Activated CD4-positive, alpha-beta T cell treated with anti-CD3 and anti-CD28 coated beads for 48 hours (primary cell): ENCODE results near the gene CD2BP2.
A peak's percentile ranks its signal among the peaks of the same experiment; 100 is the strongest.
"Not testable (repeated sequence)": the region's sequence is repeated elsewhere in the genome, so short reads cannot be mapped to it uniquely, and the experiment has no call there.

ENCODE experiments used
- DNase-seq: peaks from one replicate; pipeline ENCODE4 v3.0.0-alpha.2; 2020

The CD2BP2 gene

DNA sequence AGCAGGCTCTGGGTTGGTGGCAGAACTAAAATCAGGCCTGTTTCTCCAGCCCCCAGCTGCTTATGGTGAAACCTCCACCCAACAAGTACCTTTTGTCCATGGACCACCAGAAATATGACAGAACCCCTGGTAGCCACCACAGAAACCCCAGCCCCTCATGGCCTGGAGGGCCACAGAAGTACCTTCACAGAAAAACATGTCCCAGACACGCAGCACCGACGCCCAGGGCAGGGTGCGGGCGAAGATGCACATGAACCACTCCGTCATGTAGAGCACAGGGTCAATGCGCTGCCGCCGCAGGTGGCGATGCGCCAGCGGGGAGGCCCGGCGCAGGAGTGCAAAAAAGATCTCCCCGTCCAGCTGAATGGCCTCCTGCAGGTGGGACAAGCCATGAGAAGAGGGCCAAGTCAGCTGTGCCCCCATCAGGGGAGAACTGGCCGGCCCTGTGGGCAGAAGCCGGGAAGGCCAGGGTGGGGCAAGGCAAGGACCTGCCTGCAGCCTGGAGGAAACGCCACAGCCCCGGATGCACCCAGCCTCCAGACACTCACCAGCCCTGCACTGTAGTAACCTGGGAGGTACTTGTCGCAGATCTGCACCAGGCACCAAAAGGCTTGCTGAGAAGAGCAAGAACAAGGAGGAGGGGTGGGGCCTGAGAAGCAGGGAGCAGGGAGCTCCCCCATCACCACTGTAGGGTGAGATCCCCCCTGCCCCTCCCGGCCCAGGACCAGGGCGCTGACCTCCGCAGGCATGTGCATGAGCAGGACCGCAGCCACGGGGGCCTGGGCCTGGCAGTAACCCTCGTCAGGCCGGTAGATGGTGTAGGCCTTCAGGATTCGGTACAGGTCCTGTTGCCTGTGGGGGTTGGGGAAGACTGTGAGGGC, 4.1 kb upstream of the CD2BP2 start:
- no peak for DNase-seq

DNA sequence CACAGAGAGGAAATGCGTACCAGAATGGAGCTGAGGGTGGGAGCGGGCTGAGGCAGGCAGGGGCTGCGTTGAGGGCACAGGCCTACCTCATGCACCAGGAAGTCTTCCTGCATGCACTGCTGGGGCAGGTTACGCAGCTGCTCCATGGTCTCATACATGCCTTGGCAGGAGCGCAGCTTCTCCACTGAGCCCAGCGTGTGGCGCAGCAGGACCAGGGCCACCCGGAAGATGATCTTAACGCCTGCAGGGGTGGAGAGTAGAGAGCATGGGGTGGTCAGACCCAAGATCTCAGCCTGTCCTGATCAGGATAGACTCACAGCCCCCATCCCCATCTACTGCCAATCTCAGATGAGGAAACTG, 3.4 kb upstream of the CD2BP2 start:
- no peak for DNase-seq

DNA sequence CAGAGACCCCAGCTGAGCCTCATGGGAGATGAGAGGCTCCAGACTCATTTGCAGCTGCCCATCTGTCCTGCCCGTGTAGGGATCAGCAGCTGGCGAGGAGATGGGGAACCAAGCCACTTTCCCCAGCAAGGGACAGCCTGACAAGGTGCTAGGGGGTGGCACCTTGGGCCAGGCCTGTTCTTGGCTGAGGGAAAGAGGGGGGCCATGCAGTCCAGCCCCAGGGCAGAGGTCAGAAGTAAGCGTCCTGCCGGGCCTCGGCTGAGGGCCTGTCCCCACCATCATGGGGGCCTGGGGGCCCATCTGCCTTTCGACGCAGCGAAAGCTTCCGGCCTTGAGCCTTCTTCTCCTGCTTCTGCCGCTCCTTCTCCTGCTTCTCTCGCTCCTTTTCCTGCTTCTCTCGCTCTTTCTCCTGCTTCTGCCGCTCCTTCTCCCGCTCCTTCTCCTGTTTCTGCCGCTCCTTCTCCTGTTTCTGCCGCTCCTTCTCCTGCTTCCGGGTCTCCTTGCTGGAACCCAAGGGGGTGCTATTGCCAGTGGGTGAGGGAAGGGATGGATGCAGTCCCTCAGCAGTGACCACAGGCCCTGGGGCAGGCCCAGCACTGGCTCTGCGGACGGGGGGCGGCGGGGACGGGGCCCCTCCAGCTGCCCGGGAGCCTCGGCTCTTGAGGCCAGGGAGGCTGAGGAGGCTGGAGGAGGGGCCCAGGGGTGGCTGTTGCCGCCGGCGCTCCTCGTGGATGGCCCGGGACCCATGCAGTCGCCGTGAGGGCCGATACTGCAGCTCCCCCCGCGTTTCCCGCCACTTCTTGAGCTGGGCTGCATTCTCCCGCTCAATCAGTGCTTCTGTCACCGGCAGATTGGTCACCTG, 2.8 kb upstream of the CD2BP2 start:
- DNase-seq = no peak

DNA sequence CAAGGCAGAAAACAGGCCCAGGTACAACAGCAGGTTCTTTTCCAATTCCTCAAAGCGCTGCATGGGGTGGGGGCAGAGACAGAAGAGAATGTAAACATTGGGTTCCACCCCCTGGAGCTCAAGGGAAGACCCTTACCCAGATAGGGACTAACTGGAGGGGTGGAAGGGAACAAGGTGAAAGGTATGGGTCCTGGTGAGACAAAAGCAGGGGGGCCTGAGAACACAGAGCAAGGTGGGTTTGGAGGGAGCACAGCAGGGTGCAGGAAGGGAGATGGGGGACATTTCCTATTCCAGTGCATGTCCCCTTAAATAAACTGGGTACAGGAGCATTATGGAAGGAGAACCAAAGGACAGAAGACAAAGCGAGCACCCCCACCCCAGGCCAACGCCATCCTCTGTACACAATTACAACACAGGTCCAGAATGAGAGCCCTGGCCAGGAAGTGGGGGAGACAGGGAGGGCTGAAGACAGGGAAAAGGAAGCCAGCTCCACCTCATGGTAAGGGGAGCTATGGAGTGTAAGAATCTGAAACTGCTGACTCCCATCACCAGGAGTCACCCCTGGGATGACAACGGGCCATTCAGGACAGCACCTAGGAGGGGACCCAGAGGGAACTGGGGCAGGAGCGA, 2.1 kb upstream of the CD2BP2 start:
- no peak for DNase-seq

DNA sequence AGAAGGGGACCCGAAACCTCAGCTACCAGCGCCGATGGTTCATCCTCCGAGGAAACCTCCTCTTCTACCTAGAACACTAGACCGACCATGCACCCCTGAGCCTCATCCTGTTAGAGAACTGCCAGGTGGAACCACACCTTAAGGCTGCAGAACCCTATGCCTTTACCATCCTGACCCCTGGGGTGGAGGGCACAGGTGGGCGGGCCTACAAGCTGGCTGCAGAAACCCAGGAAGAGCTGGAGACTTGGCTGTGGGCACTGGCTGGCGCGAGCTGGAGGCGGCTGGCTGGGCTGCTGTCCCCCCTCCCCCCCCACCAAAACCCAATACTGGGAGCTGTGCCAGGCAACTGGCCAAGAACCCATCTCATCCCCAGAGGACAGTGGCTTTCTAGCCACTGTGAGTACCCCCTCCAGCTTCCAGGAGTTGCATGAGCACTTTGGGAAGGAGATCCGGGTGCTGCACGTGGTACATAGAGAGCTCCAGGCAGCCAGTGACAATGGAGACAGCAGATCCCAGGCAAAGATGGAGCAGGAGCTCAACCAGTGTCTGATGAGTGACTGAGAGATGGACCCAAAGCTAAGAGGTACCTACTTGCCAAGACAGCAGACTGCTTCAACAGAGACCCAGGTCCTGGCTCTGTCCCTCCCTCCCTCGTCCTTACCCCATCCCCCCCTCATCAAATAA, 1.4 kb upstream of the CD2BP2 start:
- no peak for DNase-seq

DNA sequence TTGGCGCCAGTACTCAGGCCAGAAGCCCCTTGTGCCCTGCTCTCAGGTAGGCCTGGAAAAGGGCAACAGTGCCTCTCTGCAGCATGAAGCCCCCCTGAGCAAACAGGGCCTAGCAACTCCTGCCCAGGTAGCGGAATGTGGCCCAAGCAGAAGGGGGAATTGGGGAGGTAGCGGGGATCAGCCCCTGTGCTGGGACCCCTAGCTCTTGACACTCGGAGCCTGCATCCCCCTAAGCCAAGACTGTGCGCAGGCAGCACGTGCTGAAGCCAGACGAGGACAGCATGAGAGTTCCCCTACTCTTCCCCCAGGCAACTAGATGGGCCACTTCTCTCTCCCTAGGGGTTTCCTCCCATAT, 823 bp upstream of the CD2BP2 start:
- no peak for DNase-seq

DNA sequence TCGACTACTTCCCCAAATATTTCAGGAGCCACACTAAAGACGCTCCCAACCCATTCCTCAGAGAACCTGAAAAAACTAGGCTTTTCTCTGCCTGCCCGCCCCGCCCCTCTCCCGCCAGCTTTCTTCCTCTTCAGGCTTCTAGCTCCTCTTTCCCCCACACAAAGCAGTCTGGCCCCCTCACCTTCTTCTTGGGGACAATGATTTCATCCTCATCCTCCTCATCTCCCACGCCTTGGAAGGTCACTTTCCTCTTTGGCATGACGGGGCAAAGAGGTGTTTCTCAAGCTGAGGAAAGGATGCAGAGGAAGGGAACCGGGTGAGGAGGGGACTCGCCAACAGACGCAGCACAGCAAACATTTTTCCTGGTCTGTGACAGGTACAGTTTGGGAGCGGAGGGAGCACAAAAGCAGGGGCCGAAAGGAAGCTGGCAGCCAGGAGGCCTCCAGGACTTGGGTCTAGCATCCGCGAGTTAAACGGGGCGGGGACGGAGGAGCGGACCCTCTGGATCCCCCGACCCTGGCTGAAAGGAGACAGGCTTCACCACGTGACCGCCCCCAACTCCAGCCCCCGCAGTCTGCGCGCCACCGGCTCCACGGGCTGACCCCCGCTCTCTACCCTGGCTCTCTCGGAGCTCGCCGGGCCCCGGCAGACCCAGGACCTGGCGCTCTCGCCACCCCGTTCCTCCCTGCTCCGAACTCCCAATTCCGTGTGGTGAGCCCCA, 525 bp downstream of the CD2BP2 start:
- DNase-seq = no peak

DNA sequence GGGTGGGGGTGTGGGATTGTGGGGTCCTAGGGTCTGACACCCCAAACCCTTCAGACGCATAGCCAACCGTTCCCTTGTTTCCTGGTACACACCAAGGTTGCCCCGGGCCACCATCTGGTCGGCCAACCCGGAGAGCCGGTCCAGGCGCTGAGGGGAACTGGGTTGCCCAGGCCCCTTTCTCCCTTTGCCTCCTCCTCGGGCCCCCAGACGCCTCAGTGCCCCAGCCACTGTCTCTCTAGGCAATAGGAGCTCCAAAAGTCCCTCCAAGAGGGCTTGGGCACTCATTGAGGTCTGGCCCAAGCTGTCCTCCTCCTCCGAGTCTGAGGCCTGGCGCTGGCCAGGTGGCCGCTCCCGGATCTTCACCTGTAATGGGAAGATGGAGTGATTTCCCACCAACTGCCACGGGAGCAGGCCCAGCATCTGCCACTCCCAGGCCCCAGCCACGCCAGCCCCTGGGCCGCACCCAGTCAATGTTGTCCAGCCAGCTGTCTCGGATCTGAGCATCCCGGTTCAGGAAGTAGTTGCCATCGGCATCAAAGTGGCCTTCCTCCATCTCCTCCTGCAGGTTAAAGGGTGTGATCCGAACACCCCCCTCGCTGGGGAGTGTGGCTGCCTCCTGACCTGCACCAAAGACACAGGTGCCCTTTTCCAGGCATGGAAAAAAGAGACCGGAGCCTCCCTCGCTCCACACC, 1.5 kb downstream of the CD2BP2 start:
- DNase-seq = no peak

DNA sequence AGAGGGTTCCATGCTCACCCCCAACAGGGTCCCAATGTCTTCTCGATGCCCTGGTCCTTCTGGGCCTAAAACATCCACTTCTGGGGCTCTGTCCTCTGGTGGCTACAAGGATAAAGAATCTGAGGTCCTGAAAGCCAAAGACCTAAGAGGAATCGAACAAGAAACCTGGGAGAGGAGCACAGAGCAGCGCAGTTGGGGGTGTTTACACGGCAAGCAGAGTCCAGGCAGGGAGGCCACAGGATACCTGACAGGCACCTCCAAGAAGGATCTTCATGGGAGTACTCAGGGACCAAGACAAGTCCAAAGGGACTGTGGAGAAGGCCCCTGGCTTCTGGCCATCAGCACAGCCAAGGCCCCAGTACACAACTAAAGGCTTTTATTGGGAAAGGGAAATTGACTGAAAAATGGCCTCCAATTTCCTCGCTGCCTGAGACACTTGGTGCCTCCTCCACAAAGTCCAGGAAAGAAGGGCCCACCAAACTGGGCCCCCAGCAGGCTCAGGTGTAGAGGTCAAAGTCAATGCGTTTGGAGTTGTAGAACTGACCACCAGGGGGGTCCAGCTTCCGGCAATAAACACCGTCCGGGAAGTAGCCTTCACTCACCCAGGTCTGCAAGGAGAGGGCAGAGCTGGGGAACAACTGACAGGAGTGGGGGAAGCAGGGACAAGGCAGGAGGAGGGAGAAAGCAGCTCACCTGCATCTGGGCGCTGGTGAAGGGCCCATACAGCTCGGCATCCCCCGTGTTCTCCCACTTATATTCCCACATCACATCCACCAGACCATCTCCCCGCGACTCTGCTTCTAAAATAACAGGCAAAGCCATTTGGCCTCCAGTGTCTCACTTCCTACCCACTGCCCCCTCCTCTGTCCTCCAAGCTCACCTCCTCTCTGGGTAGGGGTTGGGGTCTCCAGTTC, 2.4 kb downstream of the CD2BP2 start:
- no peak for DNase-seq

DNA sequence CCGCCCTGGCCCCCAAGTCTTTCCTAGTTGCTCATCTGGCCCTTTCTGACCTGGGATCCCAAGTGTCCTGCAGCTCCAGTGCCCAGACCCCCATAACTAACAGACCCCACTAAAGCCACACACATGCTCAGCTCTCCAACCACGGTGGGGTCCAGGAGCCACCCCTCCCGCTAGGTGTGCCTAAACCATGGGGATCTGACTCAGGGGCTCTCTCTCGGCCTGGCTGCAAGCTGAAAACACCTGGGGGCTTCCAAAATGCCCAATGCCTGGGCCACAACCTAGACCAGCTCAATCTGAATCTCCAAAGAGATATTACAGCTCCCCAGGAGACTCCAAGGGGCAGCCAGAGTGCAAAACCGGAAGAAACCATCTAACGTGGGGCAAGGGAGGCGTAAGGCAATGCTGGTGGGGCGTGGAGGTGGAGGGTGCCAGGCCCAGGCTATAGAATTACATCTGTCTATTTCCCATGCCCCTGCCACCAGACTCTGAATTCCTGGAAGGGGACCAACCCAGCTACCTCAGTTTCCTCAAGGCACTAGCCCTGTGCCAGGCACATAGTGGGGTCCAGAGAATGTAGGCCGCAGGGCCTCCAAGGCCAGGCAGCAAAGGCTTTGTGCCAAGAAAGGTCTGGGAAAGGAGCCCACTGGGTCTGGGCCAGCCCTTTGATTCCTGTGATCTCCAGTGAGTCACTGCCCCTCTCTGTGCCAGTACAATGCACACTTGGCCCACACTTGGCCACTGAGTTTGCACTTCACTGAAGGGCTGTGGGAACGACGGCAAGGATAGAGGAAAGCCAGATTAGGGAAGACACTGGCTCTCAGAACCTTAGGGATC, 3.3 kb downstream of the CD2BP2 start:
- no peak for DNase-seq

DNA sequence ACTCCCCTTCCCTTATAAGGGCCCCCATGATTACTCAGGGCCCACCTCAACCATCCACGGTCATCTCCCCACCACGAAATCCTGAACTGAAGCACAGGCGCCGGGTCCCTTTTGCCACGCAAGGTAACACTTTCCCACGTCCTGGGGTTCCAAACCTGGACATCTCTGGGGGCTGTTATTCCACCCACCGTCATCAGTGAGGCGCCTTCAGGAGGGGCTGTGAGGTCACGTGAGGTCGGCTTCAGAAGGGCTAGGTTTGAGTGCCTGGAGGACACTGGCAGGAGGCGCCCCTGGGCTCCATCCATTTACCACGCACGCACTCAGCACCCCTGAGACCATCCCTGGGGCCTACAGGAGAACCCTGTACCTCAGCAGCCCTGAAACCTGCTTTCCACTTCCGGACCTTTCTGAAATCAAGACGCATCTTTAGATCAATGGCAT, 4.1 kb downstream of the CD2BP2 start:
- DNase-seq = no peak

DNA sequence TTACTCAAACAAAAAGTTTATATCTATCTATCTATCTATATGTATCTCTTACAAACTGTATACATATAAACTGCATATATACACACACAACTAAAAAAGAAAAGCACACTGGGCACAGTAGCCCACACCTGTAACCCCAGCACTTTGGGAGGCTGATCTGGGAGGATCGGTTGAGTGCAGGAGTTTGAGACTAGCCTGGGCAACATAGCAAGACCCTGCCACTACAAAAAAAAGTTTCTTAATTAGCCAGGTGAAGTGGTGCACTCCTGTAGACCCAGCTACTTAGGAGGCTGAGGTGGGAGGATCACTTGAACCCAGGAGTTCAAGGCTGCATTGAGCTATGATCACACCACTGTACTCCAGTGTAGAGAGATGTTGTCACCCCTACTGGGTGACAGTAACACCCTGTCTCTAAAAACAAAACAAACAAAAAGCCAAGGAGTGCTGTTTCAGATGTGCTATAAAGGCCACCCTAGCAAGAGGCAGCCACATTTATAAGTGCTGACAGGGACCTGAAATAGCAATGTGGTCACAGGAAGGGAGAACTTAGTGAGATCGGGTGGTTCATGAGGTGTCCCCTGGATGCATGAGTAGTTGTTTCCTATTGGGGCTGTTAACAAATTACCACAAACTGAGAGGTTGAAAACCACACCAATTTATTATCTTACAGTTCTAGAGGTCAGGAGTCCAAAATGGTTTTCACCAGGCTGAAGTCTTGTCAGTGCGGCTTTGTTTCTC, 4.8 kb downstream of the CD2BP2 start:
- peak; percentile 28 for DNase-seq

DNA sequence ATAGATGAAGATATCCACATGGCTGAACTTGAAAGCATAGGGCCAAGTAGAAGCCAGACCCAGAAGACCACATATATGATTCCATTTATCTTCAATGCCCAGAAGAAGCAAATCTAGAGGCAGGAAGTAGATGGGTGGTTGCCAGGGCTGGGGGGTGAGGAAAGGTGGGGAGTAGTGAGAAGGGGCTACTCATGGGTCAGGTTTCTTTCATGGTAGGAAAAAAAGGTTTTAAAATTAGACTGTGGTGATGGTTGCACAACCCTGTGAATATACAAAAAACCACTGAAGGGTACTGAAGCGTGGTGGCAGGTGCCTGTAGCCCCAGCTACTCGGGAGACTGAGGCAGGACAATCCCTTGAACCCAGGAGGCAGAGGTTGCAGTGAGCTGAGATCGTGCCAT, 5.4 kb downstream of the CD2BP2 start:
- no peak for DNase-seq

DNA sequence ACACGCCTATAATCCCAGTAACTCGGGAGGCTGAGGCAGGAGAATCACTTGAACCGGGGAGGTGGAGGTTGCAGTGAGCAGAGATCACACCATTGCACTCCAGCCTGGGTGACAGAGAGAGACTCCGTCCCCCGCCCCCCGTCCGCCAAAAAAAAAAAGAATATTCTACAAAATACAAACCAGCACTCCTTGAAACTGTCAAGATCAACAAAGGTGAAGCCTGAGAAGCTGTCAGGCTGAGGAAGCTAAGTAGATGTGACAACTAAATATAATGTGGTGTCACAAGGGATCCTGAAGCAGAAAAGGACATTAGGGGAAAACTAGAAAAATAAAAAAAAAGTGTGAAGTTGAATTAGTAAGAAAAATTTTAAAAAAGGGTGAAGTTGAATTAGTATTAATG, 6.2 kb downstream of the CD2BP2 start:
- no peak for DNase-seq

DNA sequence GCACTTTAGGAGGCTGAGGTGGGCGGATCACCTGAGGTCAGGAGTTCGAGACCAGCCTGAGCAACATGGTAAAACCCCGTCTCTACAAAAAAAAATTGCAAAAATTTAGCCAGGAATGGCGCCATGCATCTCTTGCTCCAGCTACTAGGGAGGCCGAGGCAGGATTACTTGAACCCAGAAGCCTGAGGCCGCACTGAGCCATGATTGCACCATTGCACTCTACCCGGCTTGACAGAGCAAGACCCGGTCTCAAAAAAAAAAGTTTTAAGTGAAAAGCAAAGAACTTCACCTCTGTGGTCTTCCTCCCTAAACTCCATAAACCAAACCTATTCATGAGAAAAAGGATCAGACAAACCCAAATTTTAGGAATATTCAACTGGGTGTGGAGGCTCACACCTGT, 7.0 kb downstream of the CD2BP2 start:
- no peak for DNase-seq

DNA sequence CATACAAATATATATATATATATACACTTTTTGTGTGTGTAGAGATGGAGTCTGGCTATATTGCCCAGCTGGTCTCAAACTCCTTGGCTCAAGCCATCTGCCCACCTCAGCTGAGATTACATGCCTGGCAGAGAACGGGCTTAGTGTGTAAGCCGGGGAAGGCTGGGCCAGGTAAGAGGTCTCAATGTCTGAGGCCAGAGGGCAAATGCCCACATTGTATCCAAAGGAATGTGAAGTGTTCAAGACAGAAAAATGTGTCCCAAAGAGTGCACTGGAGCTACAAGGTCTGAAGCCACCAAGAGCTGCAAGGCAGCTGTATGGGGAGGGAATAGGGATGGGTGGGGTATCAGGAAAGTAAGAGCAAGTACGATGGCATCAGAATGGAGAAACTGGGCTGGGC, 8.8 kb downstream of the CD2BP2 start:
- no peak for DNase-seq

DNA sequence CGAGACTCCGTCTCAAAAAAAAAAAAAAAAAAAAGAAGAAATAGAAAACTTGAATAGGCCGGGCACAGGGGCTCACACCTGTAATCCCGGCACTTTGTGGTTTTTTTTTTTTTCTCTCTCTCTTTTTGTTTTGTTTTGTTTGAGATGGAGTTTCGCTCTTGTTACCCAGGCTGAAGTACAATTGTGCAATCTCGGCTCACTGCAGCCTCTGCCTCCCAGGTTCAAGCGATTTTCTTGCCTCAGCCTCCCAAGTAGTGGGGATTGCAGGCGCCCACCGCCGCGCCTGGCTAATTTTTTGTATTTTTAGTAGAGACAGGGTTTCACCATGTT, 11.7 kb downstream of the CD2BP2 start:
- not testable (repeated sequence) for DNase-seq

DNA sequence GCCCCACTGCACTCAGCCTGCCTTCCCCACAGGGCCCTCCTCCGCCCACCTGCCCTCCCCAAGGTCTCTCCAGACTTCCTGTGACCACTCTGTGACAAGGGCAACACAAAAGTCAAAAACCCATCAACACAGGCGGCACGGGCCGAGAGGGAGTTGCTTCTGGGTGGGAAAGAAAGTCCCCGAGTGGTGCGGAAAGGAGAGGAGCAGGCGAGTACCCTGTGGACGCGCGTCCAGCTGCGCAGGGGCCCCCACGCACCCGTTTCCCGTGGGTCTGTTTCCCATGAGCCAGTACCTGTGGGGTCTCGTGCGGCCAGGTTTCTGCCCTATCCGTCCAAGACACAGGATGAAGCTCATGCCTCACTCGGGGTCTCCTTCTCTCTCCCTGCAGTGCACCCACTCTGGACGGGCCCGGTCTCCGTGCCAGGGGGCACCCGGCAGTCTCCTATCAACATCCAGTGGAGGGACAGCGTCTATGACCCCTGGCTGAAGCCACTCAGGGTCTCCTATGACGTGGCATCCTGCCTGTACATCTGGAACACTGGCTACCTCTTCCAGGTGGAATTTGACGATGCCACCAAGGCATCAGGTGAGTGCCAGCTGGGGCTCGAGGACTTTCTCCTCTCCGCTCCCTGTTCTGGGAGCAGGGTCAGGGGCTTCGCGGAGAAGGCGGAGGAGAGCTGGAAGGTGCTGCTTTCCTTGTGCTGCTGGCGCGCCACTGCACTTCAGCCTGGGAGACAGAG, 12.2 kb downstream of the CD2BP2 start:
- no peak for DNase-seq
